ENCODE measurements around the gene GPN2. TPM values are rescaled to one million over a fixed set of nuclear protein-coding genes. Genes with fewer than 3 reads are reported as not detected.

GPN2 gene
- total RNA-seq, 6 experiments from 2014 or later, result 5.6 to 18.3 (median 15.3) TPM

DNA sequence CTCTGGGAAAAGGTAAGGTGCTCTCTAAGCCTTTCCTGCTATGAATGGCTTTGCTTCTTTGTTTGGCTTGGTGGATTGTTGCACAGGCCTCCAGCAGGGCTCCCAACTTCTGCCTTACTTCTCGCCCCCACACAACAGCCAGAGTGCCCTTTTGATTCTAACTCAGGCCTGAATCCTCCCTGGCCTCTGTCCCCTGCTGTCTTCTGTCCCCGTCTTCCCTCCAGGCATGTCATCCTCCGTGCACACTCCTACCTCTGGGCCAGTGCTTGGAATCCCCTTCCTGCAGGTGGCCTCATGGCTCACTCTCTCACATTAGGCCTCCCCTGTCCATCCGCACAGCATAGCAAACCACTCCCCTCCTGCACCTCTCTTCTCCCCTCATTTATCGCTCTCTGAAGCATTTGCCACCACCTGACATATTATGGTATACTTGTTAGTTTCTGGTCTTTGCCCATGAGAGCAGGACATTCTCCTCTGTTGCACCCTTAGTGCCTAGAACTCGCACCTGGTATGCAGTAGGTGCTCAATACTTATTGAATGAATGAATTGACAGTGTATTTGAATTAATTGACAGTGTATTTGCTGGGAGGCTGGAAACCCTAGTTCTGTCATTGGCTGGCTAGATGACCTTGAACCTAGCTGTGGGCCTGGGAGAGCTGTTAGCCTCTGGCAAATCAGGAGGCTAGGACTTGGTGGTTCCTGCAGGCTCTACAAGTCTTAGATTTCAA, 60.7 kb downstream of the GPN2 start:
- Histone ChIP-seq H3K9me3 (no peaks in the 10 kb centered on the region), H3K4me3 (no peak overlapping the region), H3K4me1 (peaks cover 0 to 65% (median 28%) of the 10 kb centered on the region in 4 donors), H3K27ac (peak overlapping the region in 1 of 3 donors; percentile 29), H3K27me3 (no peaks in the 10 kb centered on the region), H3K36me3 (peaks cover 0 to 22% (median 10%) of the 10 kb centered on the region in 4 donors)
- no peak for TF ChIP-seq POLR2A (IDR thresholded peaks at IDR 0.05)
- TF ChIP-seq CTCF (IDR thresholded peaks at IDR 0.05), result no peak
- ATAC-seq (no peak), DNase-seq (no peak)
- intact Hi-C loops (cut with DNase I), result no loop called here
- WGBS (ENCODE audit: insufficient coverage, low coverage, low lambda C conversion rate, missing lambda C conversion rate), result 86% methylated on average over 6 of the region's 6 CpGs

DNA sequence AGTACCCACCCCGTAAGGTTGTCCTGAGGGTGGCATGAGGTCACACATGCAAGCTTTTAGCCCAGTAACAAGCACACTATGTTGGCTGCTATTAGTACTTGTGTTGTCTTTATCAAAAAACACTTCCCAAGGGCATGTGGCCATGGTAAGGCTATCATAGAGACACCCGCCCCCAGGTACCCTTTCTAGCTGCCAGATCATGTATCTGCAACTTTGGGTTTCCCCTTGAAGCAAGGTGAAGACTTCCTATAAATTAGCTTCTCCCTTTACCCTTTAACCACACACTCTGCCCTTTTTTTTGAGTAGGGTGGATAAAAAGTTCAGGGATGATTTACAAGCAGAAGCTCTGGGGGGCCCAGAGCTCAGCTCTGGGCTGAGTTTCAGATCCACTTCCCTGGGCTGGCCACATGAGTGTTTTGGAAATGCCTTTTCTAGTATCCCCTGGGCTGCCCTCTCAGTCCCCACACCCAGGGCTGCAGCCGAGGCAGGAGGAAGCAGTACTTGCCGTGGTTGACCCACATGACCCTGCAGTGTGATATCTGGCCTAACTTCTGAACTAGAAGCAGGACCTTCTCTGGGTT, 61.6 kb downstream of the GPN2 start:
- no peaks in the 10 kb centered on the region for H3K9me3 ChIP-seq
- 13% methylated on average over 4 of the region's 4 CpGs for WGBS (ENCODE audit: insufficient coverage, low coverage, low lambda C conversion rate, missing lambda C conversion rate)
- no peak for TF ChIP-seq POLR2A (IDR thresholded peaks at IDR 0.05)
- no peak for TF ChIP-seq CTCF (IDR thresholded peaks at IDR 0.05)
- peaks cover 0 to 13% (median 4%) of the 10 kb centered on the region in 4 donors for H3K36me3 ChIP-seq
- peaks cover 0 to 65% (median 28%) of the 10 kb centered on the region in 4 donors for H3K4me1 ChIP-seq
- no peaks in the 10 kb centered on the region for H3K27me3 ChIP-seq
- DNase-seq (peak in 2 of 3 donors; percentile 55 to 73), ATAC-seq (peak in 3 of 4 donors; percentile 11 to 26 (median 13))
- H3K27ac ChIP-seq, result peak overlapping the region in 1 of 3 donors; percentile 29
- peak overlapping the region in 1 of 3 donors; percentile 10 for H3K4me3 ChIP-seq
- intact Hi-C loops (cut with DNase I), result no loop called here

GRCh38 chr1:26827663-26828062, 62.4 kb downstream of the GPN2 start:
- ATAC-seq (no peak), DNase-seq (no peak)
- H3K4me1 ChIP-seq, result peaks cover 0 to 64% (median 27%) of the 10 kb centered on the region in 4 donors
- peak overlapping the region; percentile 54 to 66 (median 60) for H3K4me3 ChIP-seq
- no peaks in the 10 kb centered on the region for H3K9me3 ChIP-seq
- peaks cover 0 to 5% (median 2%) of the 10 kb centered on the region in 4 donors for H3K36me3 ChIP-seq
- intact Hi-C loops (cut with DNase I), result no loop called here
- 44% methylated on average over 11 of the region's 11 CpGs for WGBS (ENCODE audit: insufficient coverage, low coverage, low lambda C conversion rate, missing lambda C conversion rate)
- peak overlapping the region in 1 of 3 donors; percentile 38 for H3K27ac ChIP-seq
- no peaks in the 10 kb centered on the region for H3K27me3 ChIP-seq
- TF ChIP-seq POLR2A (IDR thresholded peaks at IDR 0.05), result no peak
- TF ChIP-seq CTCF (IDR thresholded peaks at IDR 0.05), result no peak

DNA sequence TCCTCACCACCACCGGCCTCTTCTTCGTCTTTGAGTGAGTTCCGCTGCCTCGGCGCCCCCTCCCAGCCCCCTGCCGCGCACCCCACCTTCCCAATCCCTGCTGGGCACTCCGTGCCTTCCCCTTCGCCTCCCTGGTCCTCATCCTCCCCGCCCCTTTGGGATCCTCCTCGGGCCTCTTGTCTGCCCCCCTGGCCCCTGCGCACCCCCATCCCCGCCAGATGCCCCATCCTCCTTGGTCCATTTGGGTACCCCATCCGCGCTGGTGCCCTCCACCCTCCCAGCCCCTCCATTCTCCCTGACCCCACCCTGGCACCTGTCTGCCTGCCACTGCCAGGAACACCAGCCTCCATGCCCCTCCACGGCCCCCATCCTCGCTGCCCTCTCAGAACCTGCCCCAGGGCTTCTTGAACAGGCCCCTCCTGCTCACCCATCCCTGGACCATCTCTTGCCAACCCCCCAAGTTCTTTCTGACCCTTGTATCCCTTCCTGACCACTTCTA, 62.9 kb downstream of the GPN2 start:
- no peak for ATAC-seq
- Histone ChIP-seq H3K4me3 (peak overlapping the region; percentile 54 to 66 (median 60)), H3K27ac (peak overlapping the region; percentile 36 to 80 (median 38)), H3K9me3 (no peaks in the 10 kb centered on the region), H3K36me3 (no peaks in the 10 kb centered on the region), H3K4me1 (peaks cover 0 to 59% (median 25%) of the 10 kb centered on the region in 4 donors), H3K27me3 (no peaks in the 10 kb centered on the region)
- intact Hi-C loops (cut with DNase I), result no loop called here
- no peak for DNase-seq
- WGBS (ENCODE audit: insufficient coverage, low coverage, low lambda C conversion rate, missing lambda C conversion rate), result 6% methylated on average over 6 of the region's 17 CpGs
- TF ChIP-seq CTCF (IDR thresholded peaks at IDR 0.05) (no peak), POLR2A (IDR thresholded peaks at IDR 0.05) (no peak)

Measured in right lobe of liver (tissue), 6 donors.